Renal cortex interstitium (tissue), 11 donors: Measurements from ENCODE around the gene GBP1. TPM values are rescaled to one million over a fixed set of nuclear protein-coding genes. Genes with fewer than 3 reads are reported as not detected.
"Not testable (repeated sequence)": the region's sequence is repeated elsewhere in the genome, so short reads cannot be mapped to it uniquely, and the experiment has no call there.

Experiments used
- DNase-seq, 11 donors: peaks; one replicate each; pipeline ENCODE4 v3.0.0-alpha.2; 2013; ENCODE audit warnings: low read depth in 9 of 11, low spot score in 4 of 11; ENCODE audit errors: extremely low read depth in 1 of 11
- polyA plus RNA-seq, 3 donors: library from polyadenylated mRNA; unstranded; fragments of 120-200 nt; gene quantifications; one replicate each; pipeline ENCODE4 v1.2.1, GENCODE V29; 2013; ENCODE audit not compliant: insufficient read length in 3 of 3

Gene GBP1
- polyA plus RNA-seq, 3 donors, result 7.7 to 18.5 (median 14.8) TPM

- no peak for DNase-seq
Observed at GRCh38 chr1:89068291-89068690, 3.3 kb upstream of the GBP1 start.

GRCh38 chr1:89064632-89065031 is 376 bp downstream of the GBP1 start:
- DNase-seq, result no peak

DNA sequence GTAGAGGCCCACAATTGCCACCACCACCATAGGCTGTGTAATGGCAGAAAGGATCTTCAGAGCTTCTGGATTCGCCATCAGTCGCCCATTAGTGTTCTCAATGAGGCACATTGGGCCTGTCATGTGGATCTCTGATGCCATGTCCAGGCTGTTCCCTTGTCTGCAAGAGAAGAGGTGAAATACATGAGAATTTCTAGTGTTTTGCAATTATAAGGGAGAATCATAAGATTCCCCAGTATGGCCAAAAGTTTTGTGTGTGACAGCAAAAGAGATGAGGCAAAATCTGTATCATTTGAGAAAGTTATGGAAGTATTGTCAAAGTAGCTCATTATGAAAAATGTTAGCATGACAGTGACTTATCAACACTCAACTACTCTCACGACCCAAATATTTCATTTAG is 1.9 kb downstream of the GBP1 start:
- DNase-seq, result no peak

GRCh38 chr1:89060091-89060490 is 4.9 kb downstream of the GBP1 start:
- DNase-seq, result no peak

GRCh38 chr1:89051955-89052312 is 13.1 kb downstream of the GBP1 start:
- DNase-seq, result no peak

- DNase-seq, result no peak
Observed at GRCh38 chr1:89051300-89051954, 13.6 kb downstream of the GBP1 start.

GRCh38 chr1:89050649-89051033 is 14.4 kb downstream of the GBP1 start:
- DNase-seq, result no peak

DNA sequence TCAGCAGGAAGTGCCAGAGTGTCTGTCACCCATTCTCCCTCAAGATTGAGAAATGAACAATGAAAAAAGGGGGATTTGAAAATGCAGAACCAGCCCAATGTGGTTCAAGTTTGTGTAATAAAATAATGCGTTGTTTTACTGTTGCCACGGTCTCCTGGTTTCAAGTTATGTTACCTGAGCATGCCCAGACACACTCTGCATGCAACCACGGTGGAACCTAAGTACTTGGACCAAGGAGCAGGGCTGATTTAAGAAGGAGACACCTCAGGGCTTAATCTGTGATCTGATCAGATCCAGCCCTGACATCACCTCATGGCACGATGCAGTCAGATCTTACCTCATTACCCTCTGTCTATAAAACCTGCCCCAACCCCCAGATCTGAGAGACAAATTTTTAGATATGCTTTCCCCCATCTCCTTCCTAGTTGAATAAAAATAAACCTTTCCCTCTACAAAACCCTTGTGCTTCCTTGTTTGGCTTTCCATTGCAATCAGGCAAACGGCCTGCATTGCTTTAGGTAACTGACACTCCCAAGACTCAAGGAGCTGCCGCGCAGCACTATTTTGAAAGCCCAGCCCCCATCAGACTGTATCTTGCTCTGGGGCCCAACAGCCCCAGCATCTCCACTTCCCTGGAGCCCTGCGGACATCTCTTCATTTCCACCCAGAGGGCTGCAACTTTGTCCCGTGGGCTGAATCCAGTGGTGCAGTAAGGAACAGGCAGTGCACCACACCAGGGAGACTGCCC is 14.9 kb downstream of the GBP1 start:
- not testable (repeated sequence) for DNase-seq

- DNase-seq, result not testable (repeated sequence)
Observed at GRCh38 chr1:89049187-89049586, 15.8 kb downstream of the GBP1 start.

DNA sequence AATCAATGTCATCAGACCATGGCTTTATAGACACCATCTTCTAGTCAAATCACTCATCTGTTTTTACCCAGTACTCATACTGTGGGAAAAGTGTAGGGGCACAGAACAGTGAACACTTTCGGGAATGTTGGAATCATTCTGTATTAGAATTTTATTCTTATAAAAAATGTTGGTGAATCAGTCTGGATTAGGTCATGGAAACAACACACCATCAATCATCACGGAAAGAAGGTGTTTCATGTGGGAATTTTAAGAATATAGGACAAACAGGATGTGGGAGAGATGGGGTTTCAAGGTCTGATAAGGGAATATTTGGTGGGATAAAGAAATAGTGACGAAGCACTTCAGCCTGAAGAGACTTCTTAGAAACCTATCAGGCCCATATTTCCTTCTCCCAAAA is 17.3 kb downstream of the GBP1 start:
- DNase-seq, result no peak

GRCh38 chr1:89046318-89047183 is 18.5 kb downstream of the GBP1 start:
- not testable (repeated sequence) for DNase-seq

GRCh38 chr1:89044970-89045721 is 19.9 kb downstream of the GBP1 start:
- no peak for DNase-seq

DNA sequence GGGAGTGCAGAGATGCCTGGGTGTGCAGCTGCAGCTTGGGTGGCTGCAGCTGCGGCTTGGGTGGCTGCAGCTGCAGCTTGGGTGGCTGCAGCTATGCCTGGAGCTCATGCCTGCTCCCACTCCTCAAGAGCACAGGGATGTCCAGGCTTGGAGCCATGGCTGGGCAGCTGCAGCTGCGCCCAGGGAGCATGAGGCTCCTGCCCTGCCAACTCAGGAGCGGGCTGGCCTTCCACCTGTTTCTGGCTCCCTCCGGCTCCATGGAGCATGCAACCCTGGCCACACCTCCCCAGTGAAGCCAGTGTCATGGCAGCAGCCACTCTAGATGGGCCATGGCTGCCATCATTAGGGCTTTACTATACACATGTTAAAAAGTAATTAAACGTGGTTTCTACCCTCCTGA is 21.1 kb downstream of the GBP1 start:
- no peak for DNase-seq

GRCh38 chr1:89042491-89042890 is 22.5 kb downstream of the GBP1 start:
- DNase-seq, result no peak

DNA sequence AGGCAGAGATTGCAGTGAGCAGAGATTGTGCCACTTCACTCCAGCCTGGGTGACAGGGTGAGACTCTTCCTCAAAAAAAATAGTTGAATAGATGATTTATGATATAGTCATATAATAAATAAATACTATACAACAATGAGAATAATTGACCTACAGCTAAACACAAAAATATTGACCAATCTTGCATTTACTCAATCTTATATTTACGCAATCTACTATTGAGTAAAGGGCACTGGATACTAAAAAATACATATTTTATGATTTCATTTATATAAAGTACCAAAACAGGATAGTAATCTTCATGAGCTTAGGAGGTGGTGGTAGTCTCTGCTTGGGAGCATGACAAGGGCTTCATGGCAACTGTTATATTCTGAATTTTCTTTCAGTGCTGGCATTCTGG is 23.3 kb downstream of the GBP1 start:
- no peak for DNase-seq

- no peak for DNase-seq
Observed at GRCh38 chr1:89041119-89041641, 23.8 kb downstream of the GBP1 start.

- DNase-seq, result no peak
Observed at GRCh38 chr1:89040315-89040626, 24.7 kb downstream of the GBP1 start.

DNA sequence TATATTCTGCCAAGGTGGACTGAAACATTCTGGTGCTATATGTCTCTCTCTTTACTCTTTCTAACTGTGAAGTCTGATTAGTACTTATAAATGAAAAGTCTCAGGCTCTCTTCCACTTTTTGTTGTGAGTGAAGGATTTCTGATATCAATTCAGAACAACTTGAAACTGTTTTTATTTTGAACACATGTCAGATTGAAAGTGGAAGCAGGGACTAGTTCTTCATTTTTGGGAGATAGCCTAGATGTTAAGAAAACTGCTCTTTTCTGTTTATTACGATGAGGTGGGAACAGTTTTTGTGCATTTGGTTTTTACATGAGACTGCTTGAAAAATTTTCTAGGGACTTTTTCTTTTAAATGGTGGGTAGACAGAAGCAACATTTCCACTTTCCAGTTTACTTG is 27.8 kb downstream of the GBP1 start:
- no peak for DNase-seq

GRCh38 chr1:89035080-89035479 is 29.9 kb downstream of the GBP1 start:
- DNase-seq, result no peak
